NOMO-1 (cell line): ENCODE data around the gene AP1B1.
A peak's percentile ranks its signal among the peaks of the same experiment; 100 is the strongest.

ENCODE experiments used
- DNase-seq, 2 experiments: peaks; one replicate each; lab custom pipeline; 2025; ENCODE audit not compliant: unreplicated experiment in 2 of 2; lab: John Stamatoyannopoulos, UW

AP1B1 gene

DNA sequence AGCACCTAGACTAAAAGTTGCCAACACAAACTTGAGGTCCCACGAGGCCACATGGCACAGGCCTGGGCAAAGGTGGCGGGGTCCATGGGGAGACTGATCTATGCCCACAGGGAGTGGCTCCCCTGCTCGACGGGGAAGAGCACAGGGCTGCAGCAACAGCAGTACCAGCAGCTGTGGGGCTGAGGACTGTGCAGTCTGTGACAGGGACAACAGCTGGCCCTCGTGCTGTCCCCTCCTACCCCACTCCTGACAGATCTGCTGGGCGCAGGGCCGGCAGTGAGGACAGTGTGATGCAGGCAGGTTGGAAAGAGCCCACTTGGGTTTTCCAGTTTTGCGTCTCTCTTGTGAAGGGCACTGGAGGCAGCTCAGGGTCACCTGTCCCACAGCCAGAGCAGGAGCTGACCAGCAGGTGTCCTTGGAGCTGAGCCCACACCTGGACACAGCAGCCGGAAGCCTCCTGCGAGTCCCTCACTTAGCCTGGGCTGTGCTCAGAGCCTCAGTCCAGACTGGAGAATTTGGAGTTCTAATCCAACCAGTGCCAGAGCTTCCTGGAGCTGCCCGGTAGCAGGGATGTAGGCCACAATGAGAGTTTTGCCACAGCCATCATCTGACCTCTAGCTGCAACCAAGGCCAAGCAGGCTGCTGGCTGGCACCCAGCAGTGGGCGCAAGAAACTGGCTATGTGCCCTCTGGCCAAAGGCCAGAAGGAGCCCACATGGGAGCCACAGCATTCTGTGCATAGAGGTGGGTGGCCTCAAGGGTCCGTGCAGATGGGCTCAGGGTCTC, 85.5 kb downstream of the AP1B1 start:
- no peak for DNase-seq

DNA sequence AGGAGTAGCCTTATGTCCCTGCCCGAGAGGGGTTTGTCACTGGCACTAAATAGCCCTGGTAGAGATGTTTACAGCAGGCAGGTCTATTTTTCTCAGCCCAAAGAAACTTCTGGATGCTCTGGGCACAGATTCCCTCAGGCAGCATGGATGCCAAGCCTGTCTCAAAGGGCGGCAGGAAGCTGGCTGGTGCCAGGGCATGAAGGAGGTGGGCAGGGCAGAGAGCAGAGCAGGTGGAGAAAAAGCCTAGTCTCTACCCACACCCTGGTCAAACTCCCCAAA, 86.0 kb downstream of the AP1B1 start:
- DNase-seq, result no peak

DNA sequence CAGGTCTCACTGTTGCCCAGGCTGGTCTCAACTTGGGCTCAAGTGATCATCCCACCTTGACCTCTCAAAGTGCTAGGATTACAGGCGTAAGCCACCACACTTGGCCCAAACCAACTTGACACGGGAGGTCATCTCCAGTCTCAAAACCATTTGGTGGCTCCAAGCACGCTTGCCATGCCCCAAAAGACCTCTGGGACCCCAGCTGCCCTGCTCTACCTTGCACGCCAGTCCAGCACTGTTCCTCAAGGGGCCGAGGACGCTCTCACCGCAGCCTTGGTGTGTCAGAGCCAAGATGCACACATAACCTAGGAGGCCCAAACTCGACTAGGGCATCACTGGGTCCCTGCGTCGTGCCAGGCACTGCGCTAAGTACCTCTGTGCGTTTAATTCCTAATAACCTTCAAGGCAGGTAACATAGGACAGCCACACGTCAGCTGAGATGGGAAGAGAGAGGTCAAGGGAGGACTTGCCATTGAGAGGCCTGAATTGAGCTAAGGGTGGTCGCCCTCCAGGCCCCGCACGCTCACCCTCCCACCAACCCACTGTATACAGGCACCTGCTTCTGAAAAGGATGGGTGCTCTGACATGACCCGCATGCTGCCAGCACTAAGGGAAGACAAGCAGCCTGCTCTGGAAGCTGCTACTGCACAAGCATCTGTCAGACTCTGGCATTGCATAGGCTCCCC, 86.5 kb downstream of the AP1B1 start:
- DNase-seq, result no peak

DNA sequence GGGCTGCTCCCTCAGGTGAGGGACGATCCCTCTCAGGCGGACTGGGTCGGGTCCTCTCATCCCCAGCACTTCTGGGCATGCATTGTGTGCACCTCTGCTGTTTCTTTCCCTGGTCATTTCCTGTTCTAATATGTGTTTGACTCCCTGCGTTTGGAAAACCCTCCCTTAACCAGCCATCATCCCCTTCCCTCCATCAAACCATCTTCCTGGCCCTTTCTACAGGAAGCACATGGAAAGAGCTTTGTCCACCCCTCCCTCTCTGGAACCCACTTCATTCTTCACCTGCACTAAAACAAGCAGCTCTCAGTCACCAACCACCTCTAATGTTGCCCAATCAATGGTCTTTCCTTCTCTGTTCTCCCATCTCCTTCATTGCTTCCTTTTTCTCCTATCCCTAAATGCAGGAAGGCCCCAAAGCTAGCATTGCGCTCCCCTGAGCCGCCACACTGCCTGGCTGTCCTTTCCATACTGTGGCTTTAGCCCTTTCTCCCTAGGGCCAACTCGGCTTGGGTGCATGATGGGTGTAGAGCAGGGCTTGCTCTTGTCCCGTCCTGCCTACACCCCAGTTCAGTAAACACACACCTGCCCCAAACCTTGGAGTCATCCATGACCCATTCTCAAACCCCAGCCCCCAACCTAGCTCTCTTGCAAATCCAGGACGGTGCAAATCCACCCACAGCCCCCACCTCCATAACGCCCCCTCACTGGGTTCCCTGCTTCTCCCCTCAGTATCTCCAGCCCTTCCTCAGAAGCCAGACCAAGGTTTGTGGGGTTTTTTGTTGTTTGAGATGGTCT, 87.4 kb downstream of the AP1B1 start:
- no peak for DNase-seq

DNA sequence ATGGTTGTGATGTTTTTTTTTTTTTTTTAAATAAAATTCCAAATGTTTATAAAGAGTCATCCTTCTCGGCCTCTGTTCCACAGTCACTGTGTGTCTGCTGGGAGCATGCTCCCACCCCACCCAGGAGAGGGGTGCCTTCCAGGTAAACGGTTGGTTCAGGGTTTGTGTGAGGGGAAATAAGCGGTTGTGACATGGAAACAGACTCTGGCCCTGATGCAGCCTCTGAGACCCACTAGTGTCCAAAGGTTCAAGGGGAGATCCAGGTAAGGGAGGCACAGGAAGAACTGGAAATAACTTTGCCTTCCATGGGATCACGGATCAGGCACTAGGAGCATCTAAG, 87.9 kb downstream of the AP1B1 start:
- no peak for DNase-seq

DNA sequence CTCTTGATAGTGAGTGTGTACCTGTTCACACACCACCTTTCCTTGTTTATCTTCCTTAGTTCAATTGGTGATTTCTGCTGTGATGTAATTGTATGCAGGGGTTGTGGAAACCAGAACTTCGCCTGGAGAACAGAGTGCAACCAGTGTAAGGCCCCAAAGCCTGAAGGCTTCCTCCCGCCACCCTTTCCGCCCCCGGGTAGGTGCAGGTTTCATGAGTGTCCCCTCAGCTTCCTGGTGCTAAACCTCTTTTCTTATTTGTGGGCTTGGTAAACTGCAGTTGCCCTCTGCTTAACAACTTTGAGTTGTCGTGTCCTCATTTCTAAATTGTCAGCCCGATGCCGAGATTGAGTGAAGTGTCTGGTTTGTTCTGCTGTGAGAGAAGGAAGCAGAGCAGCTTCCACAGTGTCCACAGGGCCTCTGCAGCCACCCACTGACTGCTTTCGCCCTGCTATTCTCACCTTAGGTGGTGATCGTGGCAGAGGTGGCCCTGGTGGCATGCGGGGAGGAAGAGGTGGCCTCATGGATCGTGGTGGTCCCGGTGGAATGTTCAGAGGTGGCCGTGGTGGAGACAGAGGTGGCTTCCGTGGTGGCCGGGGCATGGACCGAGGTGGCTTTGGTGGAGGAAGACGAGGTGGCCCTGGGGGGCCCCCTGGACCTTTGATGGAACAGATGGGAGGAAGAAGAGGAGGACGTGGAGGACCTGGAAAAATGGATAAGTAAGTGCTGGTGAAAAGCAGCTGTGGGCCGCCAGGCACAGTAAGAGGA, 89.1 kb downstream of the AP1B1 start:
- DNase-seq, result no peak

DNA sequence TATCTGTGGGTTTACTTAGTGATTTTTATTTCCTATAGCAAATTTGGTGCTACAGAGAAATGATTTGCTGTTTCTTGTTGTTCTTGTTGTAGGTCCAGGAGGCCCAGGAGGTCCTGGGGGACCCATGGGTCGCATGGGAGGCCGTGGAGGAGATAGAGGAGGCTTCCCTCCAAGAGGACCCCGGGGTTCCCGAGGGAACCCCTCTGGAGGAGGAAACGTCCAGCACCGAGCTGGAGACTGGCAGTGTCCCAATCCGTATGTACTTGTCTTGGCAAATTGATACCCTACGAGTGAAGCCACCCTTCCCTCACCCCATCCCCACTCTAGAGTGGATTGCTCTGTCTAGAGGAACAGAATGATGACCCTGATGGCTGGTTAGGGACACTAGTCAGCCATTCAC, 89.7 kb downstream of the AP1B1 start:
- no peak for DNase-seq

DNA sequence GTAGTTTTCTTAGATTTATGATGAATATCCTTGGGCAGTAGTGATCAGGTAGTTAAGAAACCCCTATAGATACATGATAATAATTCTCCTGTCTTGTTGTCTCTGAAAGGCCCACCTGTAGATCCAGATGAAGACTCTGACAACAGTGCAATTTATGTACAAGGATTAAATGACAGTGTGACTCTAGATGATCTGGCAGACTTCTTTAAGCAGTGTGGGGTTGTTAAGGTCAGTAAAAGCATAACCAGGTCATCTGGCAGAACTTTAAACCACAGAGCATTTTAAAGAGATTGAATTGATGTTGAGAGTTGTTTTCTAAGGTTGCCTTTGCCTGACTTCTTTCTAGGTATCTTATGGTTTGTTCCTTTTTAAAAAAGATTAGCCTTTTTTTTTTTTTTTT, 96.0 kb downstream of the AP1B1 start:
- no peak for DNase-seq

DNA sequence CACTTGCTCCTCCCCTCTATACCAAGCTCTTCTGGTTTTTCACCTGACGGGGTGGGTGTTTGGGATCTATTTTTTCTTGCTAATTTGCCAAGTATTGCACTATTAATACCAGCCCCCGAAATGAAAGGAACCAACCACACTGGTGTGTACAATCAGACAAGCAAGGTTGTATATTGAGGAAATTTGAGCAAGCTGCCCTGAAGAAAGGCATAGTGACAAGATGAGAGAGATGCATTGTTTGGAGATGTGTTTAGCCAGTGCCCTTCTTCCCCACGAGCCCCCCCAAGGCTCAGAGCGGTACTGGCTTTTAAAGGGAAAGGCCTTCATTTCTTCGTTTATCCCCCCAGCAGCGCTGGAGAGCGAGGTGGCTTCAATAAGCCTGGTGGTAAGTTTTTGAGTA, 97.2 kb downstream of the AP1B1 start:
- DNase-seq, result no peak

DNA sequence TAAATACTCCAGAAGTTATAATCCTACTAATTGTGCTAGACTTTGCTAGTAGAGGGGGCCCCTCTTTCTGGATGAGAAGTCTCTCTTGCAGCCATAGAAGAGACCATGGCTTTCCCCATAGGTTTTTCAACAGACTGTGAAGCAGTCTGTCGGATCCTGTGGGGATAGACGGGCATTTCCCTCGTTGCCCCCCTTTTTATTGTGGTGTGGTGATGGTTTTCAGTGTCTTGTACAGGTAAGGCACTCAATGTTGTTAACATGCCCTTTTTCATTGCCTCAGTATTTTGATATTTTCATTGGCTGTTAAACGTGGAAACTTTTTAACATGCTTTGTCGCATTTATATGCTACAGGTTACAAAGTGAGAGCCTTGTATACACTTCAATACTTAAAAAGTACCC, 98.3 kb downstream of the AP1B1 start:
- no peak for DNase-seq

DNA sequence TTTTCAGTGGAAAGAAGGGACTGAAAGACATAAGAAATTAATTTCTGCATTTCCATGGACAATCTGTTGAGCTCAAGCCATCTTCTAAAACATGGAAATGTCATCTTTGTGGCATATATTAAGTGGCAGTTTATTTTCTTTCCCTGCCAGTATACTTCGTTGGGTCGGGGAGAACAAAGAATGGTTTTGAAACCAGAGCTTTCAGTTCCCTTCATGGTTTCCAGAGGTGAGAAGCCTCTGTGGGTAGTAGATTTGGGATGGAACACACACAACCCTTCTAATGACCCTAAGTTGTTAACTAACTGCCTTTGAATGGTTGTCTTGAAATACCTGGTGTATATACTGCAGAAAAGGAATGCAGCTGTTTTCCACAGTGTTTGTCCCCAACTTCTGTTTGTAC, 99.5 kb downstream of the AP1B1 start:
- peak in 1 of 2 experiments; percentile 15 for DNase-seq

DNA sequence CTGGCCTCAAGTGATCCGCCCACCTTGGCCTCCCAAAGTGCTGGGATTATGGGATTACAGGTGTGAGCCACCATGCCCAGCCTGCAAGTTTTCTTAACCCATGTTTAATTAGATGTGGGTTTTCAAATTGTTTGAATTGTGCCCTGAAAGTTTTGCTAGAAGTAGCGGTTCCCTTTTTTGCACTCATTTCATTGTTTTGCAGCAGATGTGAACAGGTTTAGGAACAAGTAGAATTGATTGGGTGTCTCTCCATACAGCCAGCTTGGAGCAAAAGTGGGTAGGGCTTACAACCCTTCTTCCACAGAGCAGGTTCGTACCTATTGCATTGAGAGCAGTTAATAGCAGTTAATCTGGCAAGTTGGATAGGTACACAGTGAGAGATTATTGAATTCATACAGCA, 104.2 kb downstream of the AP1B1 start:
- no peak for DNase-seq

DNA sequence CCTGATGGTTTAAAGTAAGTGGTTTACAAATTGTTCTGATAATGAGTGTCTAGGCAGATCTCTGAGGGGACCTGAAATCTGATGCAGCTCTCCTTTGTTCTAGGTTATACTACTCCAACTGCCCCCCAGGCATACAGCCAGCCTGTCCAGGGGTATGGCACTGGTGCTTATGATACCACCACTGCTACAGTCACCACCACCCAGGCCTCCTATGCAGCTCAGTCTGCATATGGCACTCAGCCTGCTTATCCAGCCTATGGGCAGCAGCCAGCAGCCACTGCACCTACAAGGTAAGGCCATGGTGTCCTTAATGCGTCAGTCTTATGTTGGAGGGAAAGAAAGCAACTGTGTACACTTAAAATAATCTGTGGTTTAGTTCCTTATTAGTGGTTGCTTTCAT, 110.4 kb downstream of the AP1B1 start:
- no peak for DNase-seq
